Hematopoietic multipotent progenitor cell treated with erythropoietin and hydrocortisone succinate and interleukin-3 and kit ligand, for 8 days (in vitro differentiated cells): ENCODE measurements around the gene THNSL1.
"Not testable (repeated sequence)": the region's sequence is repeated elsewhere in the genome, so short reads cannot be mapped to it uniquely, and the experiment has no call there.

Experiments used
- DNase-seq: peaks from one replicate; pipeline ENCODE4 v3.0.0-alpha.2; 2015

Gene THNSL1

GRCh38 chr10:24998044-24998443, 18.4 kb upstream of the THNSL1 start:
- DNase-seq = no peak

DNA sequence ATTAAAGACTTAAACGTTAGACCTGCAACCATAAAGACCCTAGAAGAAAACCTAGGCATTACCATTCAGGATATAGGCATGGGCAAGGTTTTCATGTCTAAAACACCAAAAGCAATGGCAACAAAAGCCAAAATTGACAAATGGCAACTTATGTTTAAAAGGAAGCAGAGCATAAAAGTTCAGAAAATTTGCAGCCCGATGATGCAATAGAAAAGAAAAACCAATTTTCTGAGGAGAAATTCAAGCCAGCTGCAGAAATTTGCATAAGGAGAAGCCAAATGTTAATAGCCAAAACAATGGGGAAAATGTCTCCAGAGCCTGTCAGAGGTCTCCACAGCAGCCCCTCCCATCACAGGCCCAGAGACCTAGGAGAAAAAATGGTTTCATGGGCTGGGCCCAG, 4.8 kb upstream of the THNSL1 start:
- DNase-seq = not testable (repeated sequence)

- no peak for DNase-seq
Observed at GRCh38 chr10:25014579-25014978, 1.8 kb upstream of the THNSL1 start.

- DNase-seq = peak; percentile 93
Observed at GRCh38 chr10:25015828-25016375, 510 bp upstream of the THNSL1 start, which contains the start of gene ENKUR. ENKUR (minus strand) TSS chr10:25016158; CDS start chr10:25015936, 222 bp downstream.

GRCh38 chr10:25017154-25017590, 760 bp downstream of the THNSL1 start:
- no peak for DNase-seq

- peak; percentile 12 for DNase-seq
Observed at GRCh38 chr10:25017661-25018060, 1.2 kb downstream of the THNSL1 start.

GRCh38 chr10:25018703-25019102, 2.3 kb downstream of the THNSL1 start:
- no peak for DNase-seq

GRCh38 chr10:25023278-25023677, 6.9 kb downstream of the THNSL1 start:
- DNase-seq = no peak

GRCh38 chr10:25024528-25024927, 8.1 kb downstream of the THNSL1 start:
- no peak for DNase-seq

GRCh38 chr10:25026463-25026862, 10.1 kb downstream of the THNSL1 start:
- DNase-seq = peak; percentile 29

DNA sequence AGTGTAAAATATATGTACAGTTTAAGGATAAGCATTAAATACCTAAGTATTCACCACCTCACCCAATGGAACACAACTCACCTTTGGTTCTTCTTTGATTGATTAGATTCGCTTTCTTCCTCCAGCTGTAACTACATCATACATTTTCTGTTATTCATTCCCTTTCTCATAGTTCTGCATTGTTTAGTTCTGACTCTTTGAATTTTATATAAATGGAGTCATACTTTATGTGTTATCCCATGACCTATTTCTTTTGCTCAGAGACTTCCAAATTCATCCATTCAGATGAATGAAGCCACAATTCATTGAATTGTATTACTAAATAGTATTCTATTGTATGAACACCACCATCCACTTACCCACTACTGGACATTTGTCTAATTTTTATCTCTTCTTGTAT, 12.3 kb downstream of the THNSL1 start:
- no peak for DNase-seq

DNA sequence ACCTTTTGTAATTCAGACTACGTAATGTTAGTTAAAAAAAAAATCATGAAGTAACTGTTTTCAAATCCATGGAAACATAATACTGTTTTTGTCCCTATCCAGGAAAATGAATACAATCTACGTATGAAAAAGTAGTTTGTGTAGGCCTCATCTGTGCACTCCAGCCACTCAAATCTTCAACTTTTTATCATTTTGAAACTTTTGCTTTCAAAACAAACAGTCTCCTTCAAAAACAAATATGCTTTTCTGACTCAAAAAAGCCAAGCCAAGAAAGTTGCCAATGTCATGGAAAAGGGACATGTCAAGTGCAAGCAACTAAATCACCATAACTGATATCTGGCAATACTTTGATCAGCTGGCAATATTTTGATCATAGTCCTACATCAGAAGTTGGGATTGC, 13.1 kb downstream of the THNSL1 start:
- DNase-seq = no peak

DNA sequence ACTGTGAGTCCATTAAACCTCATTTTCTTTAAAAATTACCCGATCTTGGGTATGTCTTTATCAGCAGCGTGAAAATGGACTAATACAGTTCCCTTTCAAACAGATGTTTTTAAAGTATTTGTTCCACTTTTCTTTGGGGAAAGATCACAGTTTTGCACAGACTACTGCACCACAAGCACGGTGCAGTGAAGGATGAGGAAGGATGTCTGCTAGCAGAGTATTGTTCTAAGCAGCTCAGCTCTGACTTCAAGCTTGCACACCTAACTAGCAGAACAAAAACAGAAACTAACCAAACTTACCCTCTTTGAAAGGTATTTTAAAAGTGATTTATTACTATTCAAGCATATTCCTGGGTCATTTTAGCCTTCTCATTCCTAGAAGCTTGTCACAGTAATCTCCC, 20.0 kb downstream of the THNSL1 start:
- no peak for DNase-seq

DNA sequence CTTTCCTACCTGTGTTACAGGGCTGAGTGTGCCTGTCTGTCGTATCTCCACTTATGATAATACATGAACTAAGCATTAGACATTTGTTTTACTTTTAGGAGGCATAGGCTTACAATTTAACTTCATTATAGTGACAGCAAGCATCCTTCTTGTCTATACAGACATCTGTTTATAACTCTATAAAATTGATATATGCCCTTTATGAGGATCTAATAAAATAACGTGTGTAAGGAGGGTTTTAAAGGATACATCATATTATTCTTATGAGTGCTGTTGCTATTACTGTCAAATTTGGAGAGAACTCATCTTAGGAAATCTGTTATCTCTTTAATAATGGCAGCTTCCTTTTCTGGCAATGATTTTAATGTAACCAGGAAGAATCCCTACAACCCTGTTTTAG, 21.9 kb downstream of the THNSL1 start:
- no peak for DNase-seq

DNA sequence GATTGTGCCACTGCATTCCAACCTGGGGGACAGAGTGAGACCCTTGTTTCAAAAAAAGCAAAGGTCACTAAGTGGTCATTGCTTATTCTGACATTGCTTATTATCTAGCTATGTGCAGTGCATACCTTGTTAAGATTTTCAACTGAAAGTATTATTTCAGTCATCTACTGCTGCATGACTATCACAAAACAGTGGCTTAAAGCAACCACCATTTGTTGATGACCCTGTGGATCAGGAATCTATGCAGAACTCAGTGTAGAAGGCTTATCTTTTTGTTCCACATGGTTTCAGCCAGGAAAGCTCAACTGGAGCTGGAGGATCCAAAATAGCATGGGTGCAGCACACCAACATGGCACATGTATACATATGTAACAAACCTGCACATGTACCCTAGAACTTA, 23.1 kb downstream of the THNSL1 start:
- no peak for DNase-seq

DNA sequence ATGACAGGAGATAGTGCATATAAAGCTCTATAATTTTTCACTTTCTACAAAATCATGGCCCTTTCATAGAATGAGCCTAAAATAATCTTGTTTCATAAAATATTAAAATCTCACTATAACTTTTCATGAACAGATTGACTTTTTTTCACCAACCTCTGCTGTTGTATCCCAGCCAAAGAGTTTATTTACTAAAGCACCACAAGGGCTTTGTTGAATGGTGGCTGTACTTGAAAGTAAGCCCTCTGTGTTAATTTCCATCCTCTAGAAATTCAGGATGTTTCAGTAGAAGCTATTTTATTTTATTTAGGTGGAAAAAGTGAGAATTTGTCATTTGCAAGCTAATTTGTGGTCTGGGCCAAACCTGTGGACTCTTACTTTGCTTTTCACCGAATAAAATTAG, 30.2 kb downstream of the THNSL1 start:
- no peak for DNase-seq

- DNase-seq = no peak
Observed at GRCh38 chr10:25047088-25047487, 30.7 kb downstream of the THNSL1 start.

DNA sequence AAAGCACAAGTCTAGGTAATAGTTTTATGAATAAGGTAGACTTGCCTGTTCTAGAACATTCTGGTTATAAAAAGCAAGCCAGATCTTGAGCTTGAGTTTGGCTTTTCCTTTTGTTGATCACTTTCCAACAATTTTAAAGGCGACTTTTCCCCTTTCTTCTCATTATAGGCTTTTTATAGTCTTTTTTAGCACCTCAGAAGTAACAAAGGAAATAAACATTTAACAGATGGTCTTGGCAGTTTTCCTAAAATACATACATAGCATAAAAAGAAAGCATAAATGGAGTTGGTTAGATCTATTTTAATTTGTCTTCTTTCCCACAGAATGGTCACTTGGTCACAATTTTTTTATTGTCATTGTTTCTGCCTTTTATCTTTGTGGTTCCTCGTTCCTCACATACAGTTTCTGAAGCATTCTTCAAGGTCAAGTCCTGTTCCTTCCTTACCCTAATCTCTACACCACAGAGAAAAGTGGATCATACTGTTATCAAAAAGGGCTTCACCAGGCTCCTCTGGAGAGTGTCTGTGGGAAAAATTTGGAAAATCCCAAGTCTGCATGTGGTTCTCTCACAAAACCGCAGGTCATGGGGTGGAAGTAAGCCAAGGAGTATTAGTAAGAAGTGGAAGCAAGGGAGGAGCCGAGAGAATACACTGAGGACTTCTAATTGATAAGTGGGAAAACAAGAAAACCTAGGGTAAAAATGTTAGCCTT, 31.3 kb downstream of the THNSL1 start:
- peak; percentile 32 for DNase-seq

DNA sequence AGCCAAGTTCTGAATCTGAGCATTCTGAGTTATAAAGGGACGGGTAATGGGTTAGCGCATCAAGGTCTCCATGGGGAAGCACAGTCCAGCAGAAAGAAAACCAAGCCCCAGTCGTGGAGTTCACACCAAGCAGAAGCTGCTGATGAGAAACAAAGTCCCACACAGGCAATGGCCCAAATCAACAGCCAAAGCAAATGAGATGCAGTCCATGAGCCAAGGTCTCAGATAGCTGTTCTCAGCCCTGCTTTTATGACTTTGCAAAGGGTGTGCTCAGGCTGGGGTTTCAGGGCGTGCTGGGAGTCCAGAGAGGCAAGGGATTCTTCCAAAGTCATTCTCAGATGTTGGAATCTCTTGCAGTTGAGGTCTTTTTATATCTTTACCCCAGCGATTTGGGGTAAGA, 32.0 kb downstream of the THNSL1 start:
- DNase-seq = no peak

- DNase-seq = no peak
Observed at GRCh38 chr10:25049966-25050365, 33.6 kb downstream of the THNSL1 start.

DNA sequence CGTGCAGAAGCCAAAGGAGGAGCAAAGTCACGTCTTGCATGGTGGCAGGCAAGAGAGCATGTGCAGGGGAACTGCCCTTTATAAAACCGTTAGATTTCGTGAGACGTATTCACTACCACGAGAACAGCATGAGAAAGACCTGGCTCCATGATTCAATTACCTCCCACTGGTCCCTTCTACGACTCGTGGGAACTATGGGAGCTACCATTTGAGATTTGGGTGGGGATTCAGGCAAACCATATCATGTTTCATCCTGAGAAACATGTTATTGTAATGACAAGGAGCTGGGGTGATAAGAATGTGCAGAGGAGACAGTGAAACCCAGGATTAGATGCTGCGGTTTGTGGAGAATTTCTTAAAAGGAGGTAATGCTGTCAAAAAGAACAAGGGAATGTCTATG, 34.0 kb downstream of the THNSL1 start:
- DNase-seq = no peak

DNA sequence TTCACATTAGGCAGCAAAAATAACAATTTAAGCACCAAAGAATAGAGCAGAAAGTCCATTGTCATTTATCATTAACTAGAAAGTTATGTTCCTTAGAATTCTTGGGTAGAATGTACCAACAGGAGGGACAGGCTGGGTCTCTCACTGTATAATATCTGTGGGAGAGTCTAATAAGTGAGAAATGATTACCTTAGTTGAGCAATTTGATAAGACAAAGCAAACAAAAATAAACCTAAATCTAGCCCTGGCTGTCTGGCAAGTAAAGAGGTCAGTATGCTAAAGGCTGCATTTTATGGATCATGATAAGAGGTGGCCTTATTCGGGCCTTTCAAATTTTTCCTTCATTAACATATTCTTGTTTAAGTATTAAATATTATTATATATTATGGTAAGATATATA, 35.6 kb downstream of the THNSL1 start:
- DNase-seq = no peak

- DNase-seq = no peak
Observed at GRCh38 chr10:25056726-25057125, 40.3 kb downstream of the THNSL1 start.

GRCh38 chr10:25057886-25058285, 41.5 kb downstream of the THNSL1 start:
- DNase-seq = no peak

DNA sequence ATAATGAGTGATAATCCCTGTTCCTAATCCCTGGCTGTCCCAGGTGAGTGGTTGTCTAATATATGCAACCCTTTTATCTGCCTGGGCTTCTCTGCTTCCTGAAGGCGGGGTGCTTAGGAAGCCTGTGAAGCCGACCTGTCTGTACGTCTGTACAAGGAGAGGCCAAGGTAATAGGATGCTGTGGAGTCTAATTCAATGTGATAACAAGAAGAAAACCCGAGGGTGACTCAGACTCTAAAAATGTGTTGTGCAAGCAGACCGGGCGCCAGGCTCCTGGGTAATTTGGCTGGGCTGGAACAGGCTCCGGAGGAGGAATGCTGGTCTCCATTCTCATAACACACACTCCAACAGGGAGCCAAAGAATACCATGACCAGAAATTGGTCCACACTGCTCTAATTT, 43.6 kb downstream of the THNSL1 start:
- no peak for DNase-seq
